Skeletal muscle satellite cell (primary cell): ENCODE measurements around the gene P2RY6.
A peak's percentile ranks its signal among the peaks of the same experiment; 100 is the strongest.

ENCODE experiments used
- H3K27me3 ChIP-seq: 2 replicates; pipeline ENCODE4 v1.7.0; 2013; ENCODE audit warnings: low read length; ENCODE audit not compliant: control insufficient read depth, insufficient read depth
- H3K36me3 ChIP-seq: 2 replicates; pipeline ENCODE4 v1.7.0; 2013; ENCODE audit warnings: mild to moderate bottlenecking, control low read depth, low read length; ENCODE audit not compliant: insufficient read depth
- H3K4me1 ChIP-seq: 2 replicates; pipeline ENCODE4 v1.7.0; 2013; ENCODE audit warnings: low read length; ENCODE audit not compliant: control insufficient read depth, insufficient read depth
- H3K4me2 ChIP-seq: 2 replicates; pipeline ENCODE4 v1.7.0; 2013; ENCODE audit warnings: mild to moderate bottlenecking, low read length
- H3K4me3 ChIP-seq: 2 replicates; pipeline ENCODE4 v1.7.0; 2013; ENCODE audit warnings: low read length
- H3K9ac ChIP-seq: 2 replicates; pipeline ENCODE4 v1.7.0; 2013; ENCODE audit warnings: mild to moderate bottlenecking, low read depth, low read length, moderate library complexity
- H3K9me3 ChIP-seq: replicated peaks from 2 replicates; pipeline ENCODE4 v1.7.0; 2013; ENCODE audit warnings: mild to moderate bottlenecking, control low read depth, low read length

The P2RY6 gene

GRCh38 chr11:73295241-73295995 lies 23.3 kb downstream of the P2RY6 start:
- H3K36me3 ChIP-seq, result no peaks in the 10 kb centered on the region
- peaks cover 6% of the 10 kb centered on the region for H3K27me3 ChIP-seq
- no peak overlapping the region for H3K9ac ChIP-seq
- H3K4me1 ChIP-seq, result peaks cover 10% of the 10 kb centered on the region
- no peaks in the 10 kb centered on the region for H3K9me3 ChIP-seq
- H3K4me2 ChIP-seq, result peak overlapping the region; percentile 26
- no peak overlapping the region for H3K4me3 ChIP-seq

GRCh38 chr11:73295996-73296318 lies 23.8 kb downstream of the P2RY6 start:
- Histone ChIP-seq H3K4me2 (no peak overlapping the region), H3K27me3 (peaks cover 6% of the 10 kb centered on the region), H3K9ac (no peak overlapping the region), H3K4me1 (peaks cover 10% of the 10 kb centered on the region), H3K36me3 (no peaks in the 10 kb centered on the region), H3K4me3 (no peak overlapping the region), H3K9me3 (no peaks in the 10 kb centered on the region)

GRCh38 chr11:73296501-73297230 lies 24.5 kb downstream of the P2RY6 start:
- Histone ChIP-seq H3K4me1 (peaks cover 10% of the 10 kb centered on the region), H3K9me3 (no peaks in the 10 kb centered on the region), H3K4me3 (no peak overlapping the region), H3K36me3 (no peaks in the 10 kb centered on the region), H3K9ac (no peak overlapping the region), H3K4me2 (no peak overlapping the region), H3K27me3 (peaks cover 6% of the 10 kb centered on the region)

DNA sequence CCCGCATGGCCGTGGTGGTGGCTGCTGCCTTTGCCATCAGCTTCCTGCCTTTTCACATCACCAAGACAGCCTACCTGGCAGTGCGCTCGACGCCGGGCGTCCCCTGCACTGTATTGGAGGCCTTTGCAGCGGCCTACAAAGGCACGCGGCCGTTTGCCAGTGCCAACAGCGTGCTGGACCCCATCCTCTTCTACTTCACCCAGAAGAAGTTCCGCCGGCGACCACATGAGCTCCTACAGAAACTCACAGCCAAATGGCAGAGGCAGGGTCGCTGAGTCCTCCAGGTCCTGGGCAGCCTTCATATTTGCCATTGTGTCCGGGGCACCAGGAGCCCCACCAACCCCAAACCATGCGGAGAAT lies 25.1 kb downstream of the P2RY6 start:
- Histone ChIP-seq H3K9me3 (no peaks in the 10 kb centered on the region), H3K4me3 (no peak overlapping the region), H3K4me1 (peaks cover 10% of the 10 kb centered on the region), H3K9ac (no peak overlapping the region), H3K27me3 (peaks cover 7% of the 10 kb centered on the region), H3K4me2 (no peak overlapping the region), H3K36me3 (no peaks in the 10 kb centered on the region)

GRCh38 chr11:73297702-73298101 lies 25.6 kb downstream of the P2RY6 start:
- Histone ChIP-seq H3K4me3 (no peak overlapping the region), H3K27me3 (peaks cover 12% of the 10 kb centered on the region), H3K36me3 (no peaks in the 10 kb centered on the region), H3K9me3 (no peaks in the 10 kb centered on the region), H3K4me2 (no peak overlapping the region), H3K9ac (no peak overlapping the region), H3K4me1 (peaks cover 10% of the 10 kb centered on the region)

GRCh38 chr11:73298233-73298632 lies 26.1 kb downstream of the P2RY6 start:
- H3K9ac ChIP-seq, result no peak overlapping the region
- no peaks in the 10 kb centered on the region for H3K36me3 ChIP-seq
- H3K4me3 ChIP-seq, result no peak overlapping the region
- H3K27me3 ChIP-seq, result peaks cover 12% of the 10 kb centered on the region
- no peaks in the 10 kb centered on the region for H3K9me3 ChIP-seq
- no peak overlapping the region for H3K4me2 ChIP-seq
- H3K4me1 ChIP-seq, result peaks cover 10% of the 10 kb centered on the region

- H3K27me3 ChIP-seq, result peaks cover 12% of the 10 kb centered on the region
- H3K9ac ChIP-seq, result no peak overlapping the region
Observed at GRCh38 chr11:73299751-73300150, 27.6 kb downstream of the P2RY6 start.

DNA sequence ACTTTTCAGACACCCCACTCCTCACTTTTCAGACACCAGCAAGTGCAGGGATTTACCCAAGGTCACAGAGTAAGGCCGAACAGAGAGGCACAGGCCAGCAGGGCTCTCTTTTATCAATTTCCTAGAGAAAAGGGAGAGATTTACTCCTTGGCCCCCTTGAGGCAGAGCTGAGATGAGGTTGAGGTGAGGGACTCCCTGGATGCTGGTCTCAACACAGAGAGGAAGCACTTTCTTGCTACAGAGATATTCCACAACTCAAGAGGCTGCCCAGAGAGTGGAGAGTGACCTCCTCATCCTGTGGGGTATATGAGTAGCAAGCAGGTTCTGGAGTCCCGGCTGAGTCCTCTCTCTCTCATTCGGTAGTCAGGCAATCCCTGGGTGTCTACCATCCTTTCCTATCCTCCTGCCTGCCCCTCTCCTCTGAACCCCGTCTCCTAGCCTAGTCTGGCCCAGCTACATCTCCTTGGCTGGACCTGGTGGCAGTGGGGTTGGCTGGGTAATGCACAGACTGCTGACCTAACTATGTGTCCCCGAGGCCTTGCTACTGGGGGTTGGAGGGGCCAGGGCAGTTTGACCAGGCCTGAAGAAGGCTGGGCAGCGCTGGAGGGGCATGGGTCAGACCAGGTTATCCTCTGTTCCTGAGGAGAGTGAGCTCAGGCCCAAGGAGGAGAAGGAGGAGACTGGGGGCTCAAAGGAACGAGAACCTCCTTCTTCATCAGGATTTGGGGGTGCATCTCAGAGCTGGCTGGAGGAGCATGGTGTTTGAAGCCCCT lies 34.1 kb downstream of the P2RY6 start:
- no peaks in the 10 kb centered on the region for H3K9me3 ChIP-seq
- H3K9ac ChIP-seq, result no peak overlapping the region
- H3K4me1 ChIP-seq, result peaks cover 27% of the 10 kb centered on the region
- H3K4me3 ChIP-seq, result no peak overlapping the region
- H3K27me3 ChIP-seq, result peaks cover 6% of the 10 kb centered on the region
- no peak overlapping the region for H3K4me2 ChIP-seq
- H3K36me3 ChIP-seq, result peaks cover 13% of the 10 kb centered on the region

More at GRCh38 chr11:73299751-73300150, 27.6 kb downstream of the P2RY6 start:
- H3K4me2 ChIP-seq, result no peak overlapping the region
- no peaks in the 10 kb centered on the region for H3K9me3 ChIP-seq
- H3K4me1 ChIP-seq, result peaks cover 10% of the 10 kb centered on the region
- H3K36me3 ChIP-seq, result no peaks in the 10 kb centered on the region
- no peak overlapping the region for H3K4me3 ChIP-seq

DNA sequence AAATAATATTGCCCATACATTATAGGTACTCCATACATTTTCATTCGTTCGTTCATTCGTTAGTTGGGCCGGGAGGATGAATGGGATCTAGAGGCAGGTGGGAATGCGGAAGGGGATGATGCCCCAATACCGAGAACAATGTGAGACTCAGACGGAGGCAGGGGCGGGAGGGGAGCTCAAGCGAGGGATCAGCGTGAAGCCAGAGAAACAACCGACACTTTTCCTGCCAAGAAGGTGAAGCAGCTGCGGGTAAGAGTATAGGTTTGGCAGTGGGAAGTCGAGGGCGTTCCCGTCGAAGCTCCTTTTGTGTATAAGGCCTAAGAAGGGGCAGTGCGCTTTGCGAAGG lies 34.8 kb downstream of the P2RY6 start:
- Histone ChIP-seq H3K4me1 (peaks cover 34% of the 10 kb centered on the region), H3K4me2 (peak overlapping the region; percentile 99), H3K9ac (peak overlapping the region; percentile 53)

GRCh38 chr11:73307323-73308002 lies 35.3 kb downstream of the P2RY6 start:
- Histone ChIP-seq H3K4me2 (peak overlapping the region; percentile 99), H3K4me1 (peaks cover 39% of the 10 kb centered on the region), H3K27me3 (peaks cover 3% of the 10 kb centered on the region), H3K4me3 (peak overlapping the region; percentile 77), H3K9ac (peak overlapping the region; percentile 99), H3K36me3 (peaks cover 20% of the 10 kb centered on the region), H3K9me3 (no peaks in the 10 kb centered on the region)

More for the DNA sequence above, 34.8 kb downstream of the P2RY6 start:
- peaks cover 19% of the 10 kb centered on the region for H3K36me3 ChIP-seq
- no peaks in the 10 kb centered on the region for H3K9me3 ChIP-seq
- peak overlapping the region; percentile 77 for H3K4me3 ChIP-seq
- H3K27me3 ChIP-seq, result peaks cover 6% of the 10 kb centered on the region
